Measurements from ENCODE around the gene SHC4. TPM values are rescaled to one million over a fixed set of nuclear protein-coding genes. Genes with fewer than 3 reads are reported as not detected.

Gene SHC4
- total RNA-seq, 1 donor = 0.72 TPM

GRCh38 chr15:48800811-48801455 lies 162.8 kb downstream of the SHC4 start:
- peaks cover 50% of the 10 kb centered on the region for H3K79me2 ChIP-seq (ENCODE audit: insufficient read depth, low read length)
- H3K36me3 ChIP-seq (ENCODE audit: insufficient read depth, low read length) = no peaks in the 10 kb centered on the region
- DNase-seq (ENCODE audit: insufficient read length, low spot score, missing footprints) = peak; percentile 76
- no peaks in the 10 kb centered on the region for H4K20me1 ChIP-seq (ENCODE audit: insufficient read depth, low read length)
- H3K4me1 ChIP-seq (ENCODE audit: insufficient read depth, low read length) = peaks cover 32% of the 10 kb centered on the region
- peak overlapping the region; percentile 9 for H3K27ac ChIP-seq (ENCODE audit: low read depth, low read length)
- peak; percentile 65 for TF ChIP-seq CTCF (IDR thresholded peaks at IDR 0.05; ENCODE audit: extremely low read depth, low read depth, low read length)
- no peaks in the 10 kb centered on the region for H3K9me3 ChIP-seq (ENCODE audit: low read depth, low read length)
- no peak overlapping the region for H3K4me3 ChIP-seq (ENCODE audit: insufficient read depth, low read length)
- peak overlapping the region; percentile 32 for H3K4me2 ChIP-seq (ENCODE audit: insufficient read depth, low read length)
- no peaks in the 10 kb centered on the region for H3K27me3 ChIP-seq (ENCODE audit: insufficient read depth, low read length)
- H2AFZ ChIP-seq (ENCODE audit: low read length) = peak overlapping the region; percentile 21

GRCh38 chr15:48800245-48800644 lies 163.5 kb downstream of the SHC4 start:
- Histone ChIP-seq H3K27me3 (ENCODE audit: insufficient read depth, low read length) (no peaks in the 10 kb centered on the region), H3K9me3 (ENCODE audit: low read depth, low read length) (no peaks in the 10 kb centered on the region), H2AFZ (ENCODE audit: low read length) (peak overlapping the region; percentile 8), H3K4me2 (ENCODE audit: insufficient read depth, low read length) (no peak overlapping the region), H3K4me1 (ENCODE audit: insufficient read depth, low read length) (peaks cover 26% of the 10 kb centered on the region), H3K79me2 (ENCODE audit: insufficient read depth, low read length) (peaks cover 49% of the 10 kb centered on the region), H4K20me1 (ENCODE audit: insufficient read depth, low read length) (no peaks in the 10 kb centered on the region), H3K36me3 (ENCODE audit: insufficient read depth, low read length) (no peaks in the 10 kb centered on the region), H3K27ac (ENCODE audit: low read depth, low read length) (no peak overlapping the region), H3K4me3 (ENCODE audit: insufficient read depth, low read length) (no peak overlapping the region)
- no peak for TF ChIP-seq CTCF (IDR thresholded peaks at IDR 0.05; ENCODE audit: extremely low read depth, low read depth, low read length)
- no peak for DNase-seq (ENCODE audit: insufficient read length, low spot score, missing footprints)

GRCh38 chr15:48798319-48798718 lies 165.4 kb downstream of the SHC4 start:
- Histone ChIP-seq H3K27me3 (ENCODE audit: insufficient read depth, low read length) (no peaks in the 10 kb centered on the region), H3K9me3 (ENCODE audit: low read depth, low read length) (no peaks in the 10 kb centered on the region), H4K20me1 (ENCODE audit: insufficient read depth, low read length) (no peaks in the 10 kb centered on the region), H3K79me2 (ENCODE audit: insufficient read depth, low read length) (peaks cover 34% of the 10 kb centered on the region), H3K4me3 (ENCODE audit: insufficient read depth, low read length) (no peak overlapping the region), H2AFZ (ENCODE audit: low read length) (no peak overlapping the region), H3K36me3 (ENCODE audit: insufficient read depth, low read length) (no peaks in the 10 kb centered on the region), H3K4me1 (ENCODE audit: insufficient read depth, low read length) (peaks cover 33% of the 10 kb centered on the region), H3K27ac (ENCODE audit: low read depth, low read length) (no peak overlapping the region), H3K4me2 (ENCODE audit: insufficient read depth, low read length) (peak overlapping the region; percentile 67)
- TF ChIP-seq CTCF (IDR thresholded peaks at IDR 0.05; ENCODE audit: extremely low read depth, low read depth, low read length) = no peak
- DNase-seq (ENCODE audit: insufficient read length, low spot score, missing footprints) = no peak

GRCh38 chr15:48796930-48797329 lies 166.8 kb downstream of the SHC4 start:
- TF ChIP-seq CTCF (IDR thresholded peaks at IDR 0.05; ENCODE audit: extremely low read depth, low read depth, low read length) = no peak
- H3K4me2 ChIP-seq (ENCODE audit: insufficient read depth, low read length) = peak overlapping the region; percentile 67
- peak overlapping the region; percentile 17 for H3K27ac ChIP-seq (ENCODE audit: low read depth, low read length)

More at GRCh38 chr15:48796930-48797329, 166.8 kb downstream of the SHC4 start:
- Histone ChIP-seq H3K9me3 (ENCODE audit: low read depth, low read length) (no peaks in the 10 kb centered on the region), H4K20me1 (ENCODE audit: insufficient read depth, low read length) (no peaks in the 10 kb centered on the region), H3K27me3 (ENCODE audit: insufficient read depth, low read length) (no peaks in the 10 kb centered on the region), H3K36me3 (ENCODE audit: insufficient read depth, low read length) (no peaks in the 10 kb centered on the region), H2AFZ (ENCODE audit: low read length) (peak overlapping the region; percentile 57), H3K4me1 (ENCODE audit: insufficient read depth, low read length) (peaks cover 25% of the 10 kb centered on the region), H3K4me3 (ENCODE audit: insufficient read depth, low read length) (no peak overlapping the region), H3K79me2 (ENCODE audit: insufficient read depth, low read length) (peaks cover 30% of the 10 kb centered on the region)
- no peak for DNase-seq (ENCODE audit: insufficient read length, low spot score, missing footprints)

Data from osteoblast (primary cell).